ENCODE results near the gene TXNRD2.

TXNRD2 gene

GRCh38 chr22:19904174-19904856, 37.3 kb downstream of the TXNRD2 start:
- Histone ChIP-seq H3K27ac (ENCODE audit: low read depth, low read length) (no peak overlapping the region), H3K4me1 (ENCODE audit: control insufficient read depth, insufficient read depth, low read length) (peaks cover 24% of the 10 kb centered on the region), H3K36me3 (ENCODE audit: control insufficient read depth, insufficient read depth, low read length) (no peaks in the 10 kb centered on the region), H3K27me3 (ENCODE audit: control insufficient read depth, insufficient read depth, low read length) (no peaks in the 10 kb centered on the region; the same call in 1 of the 2 replicates), H3K4me3 (ENCODE audit: low read depth, low read length) (no peak overlapping the region), H3K9ac (ENCODE audit: low read length) (no peak overlapping the region), H3K9me3 (ENCODE audit: control insufficient read depth, insufficient read depth, low read depth, low read length) (no peaks in the 10 kb centered on the region)

- no peak overlapping the region for H3K9ac ChIP-seq (ENCODE audit: low read length)
- H3K9me3 ChIP-seq (ENCODE audit: control insufficient read depth, insufficient read depth, low read depth, low read length) = no peaks in the 10 kb centered on the region
- no peak overlapping the region for H3K4me3 ChIP-seq (ENCODE audit: low read depth, low read length)
- H3K27ac ChIP-seq (ENCODE audit: low read depth, low read length) = no peak overlapping the region
- peaks cover 24% of the 10 kb centered on the region for H3K4me1 ChIP-seq (ENCODE audit: control insufficient read depth, insufficient read depth, low read length)
- H3K27me3 ChIP-seq (ENCODE audit: control insufficient read depth, insufficient read depth, low read length) = no peaks in the 10 kb centered on the region; the same call in 1 of the 2 replicates
- H3K36me3 ChIP-seq (ENCODE audit: control insufficient read depth, insufficient read depth, low read length) = no peaks in the 10 kb centered on the region
Observed at GRCh38 chr22:19903513-19903912, 38.1 kb downstream of the TXNRD2 start.

GRCh38 chr22:19903031-19903430, 38.6 kb downstream of the TXNRD2 start:
- H3K27ac ChIP-seq (ENCODE audit: low read depth, low read length) = no peak overlapping the region

GRCh38 chr22:19902245-19902715, 39.3 kb downstream of the TXNRD2 start:
- Histone ChIP-seq H3K9ac (ENCODE audit: low read length) (no peak overlapping the region), H3K27ac (ENCODE audit: low read depth, low read length) (no peak overlapping the region), H3K36me3 (ENCODE audit: control insufficient read depth, insufficient read depth, low read length) (no peaks in the 10 kb centered on the region), H3K4me3 (ENCODE audit: low read depth, low read length) (no peak overlapping the region), H3K4me1 (ENCODE audit: control insufficient read depth, insufficient read depth, low read length) (peaks cover 24% of the 10 kb centered on the region), H3K27me3 (ENCODE audit: control insufficient read depth, insufficient read depth, low read length) (no peaks in the 10 kb centered on the region; the same call in 1 of the 2 replicates), H3K9me3 (ENCODE audit: control insufficient read depth, insufficient read depth, low read depth, low read length) (no peaks in the 10 kb centered on the region)

More at GRCh38 chr22:19903031-19903430, 38.6 kb downstream of the TXNRD2 start:
- Histone ChIP-seq H3K9me3 (ENCODE audit: control insufficient read depth, insufficient read depth, low read depth, low read length) (no peaks in the 10 kb centered on the region), H3K36me3 (ENCODE audit: control insufficient read depth, insufficient read depth, low read length) (no peaks in the 10 kb centered on the region), H3K4me3 (ENCODE audit: low read depth, low read length) (no peak overlapping the region), H3K27me3 (ENCODE audit: control insufficient read depth, insufficient read depth, low read length) (no peaks in the 10 kb centered on the region; the same call in 1 of the 2 replicates), H3K4me1 (ENCODE audit: control insufficient read depth, insufficient read depth, low read length) (peaks cover 24% of the 10 kb centered on the region), H3K9ac (ENCODE audit: low read length) (no peak overlapping the region)

- Histone ChIP-seq H3K27ac (ENCODE audit: low read depth, low read length) (no peak overlapping the region), H3K4me1 (ENCODE audit: control insufficient read depth, insufficient read depth, low read length) (peaks cover 24% of the 10 kb centered on the region), H3K36me3 (ENCODE audit: control insufficient read depth, insufficient read depth, low read length) (no peaks in the 10 kb centered on the region), H3K9me3 (ENCODE audit: control insufficient read depth, insufficient read depth, low read depth, low read length) (no peaks in the 10 kb centered on the region), H3K4me3 (ENCODE audit: low read depth, low read length) (no peak overlapping the region), H3K9ac (ENCODE audit: low read length) (no peak overlapping the region), H3K27me3 (ENCODE audit: control insufficient read depth, insufficient read depth, low read length) (no peaks in the 10 kb centered on the region; the same call in 1 of the 2 replicates)
Observed at GRCh38 chr22:19901577-19902244, 39.9 kb downstream of the TXNRD2 start.

- Histone ChIP-seq H3K36me3 (ENCODE audit: control insufficient read depth, insufficient read depth, low read length) (no peaks in the 10 kb centered on the region), H3K27me3 (ENCODE audit: control insufficient read depth, insufficient read depth, low read length) (no peaks in the 10 kb centered on the region; the same call in 1 of the 2 replicates), H3K9ac (ENCODE audit: low read length) (no peak overlapping the region), H3K9me3 (ENCODE audit: control insufficient read depth, insufficient read depth, low read depth, low read length) (no peaks in the 10 kb centered on the region), H3K27ac (ENCODE audit: low read depth, low read length) (no peak overlapping the region), H3K4me3 (ENCODE audit: low read depth, low read length) (no peak overlapping the region), H3K4me1 (ENCODE audit: control insufficient read depth, insufficient read depth, low read length) (peaks cover 24% of the 10 kb centered on the region)
Observed at GRCh38 chr22:19900707-19901436, 40.7 kb downstream of the TXNRD2 start.

GRCh38 chr22:19898831-19899567, 42.6 kb downstream of the TXNRD2 start:
- H3K9ac ChIP-seq (ENCODE audit: low read length) = no peak overlapping the region
- H3K36me3 ChIP-seq (ENCODE audit: control insufficient read depth, insufficient read depth, low read length) = no peaks in the 10 kb centered on the region
- peaks cover 20% of the 10 kb centered on the region for H3K4me1 ChIP-seq (ENCODE audit: control insufficient read depth, insufficient read depth, low read length)
- H3K9me3 ChIP-seq (ENCODE audit: control insufficient read depth, insufficient read depth, low read depth, low read length) = no peaks in the 10 kb centered on the region
- no peak overlapping the region for H3K27ac ChIP-seq (ENCODE audit: low read depth, low read length)
- no peak overlapping the region for H3K4me3 ChIP-seq (ENCODE audit: low read depth, low read length)
- H3K27me3 ChIP-seq (ENCODE audit: control insufficient read depth, insufficient read depth, low read length) = no peaks in the 10 kb centered on the region; the same call in 1 of the 2 replicates

GRCh38 chr22:19898145-19898544, 43.5 kb downstream of the TXNRD2 start:
- H3K27me3 ChIP-seq (ENCODE audit: control insufficient read depth, insufficient read depth, low read length) = no peaks in the 10 kb centered on the region
- no peak overlapping the region for H3K9ac ChIP-seq (ENCODE audit: low read length)
- H3K36me3 ChIP-seq (ENCODE audit: control insufficient read depth, insufficient read depth, low read length) = no peaks in the 10 kb centered on the region
- no peak overlapping the region for H3K27ac ChIP-seq (ENCODE audit: low read depth, low read length)
- peaks cover 12% of the 10 kb centered on the region for H3K4me1 ChIP-seq (ENCODE audit: control insufficient read depth, insufficient read depth, low read length)
- no peak overlapping the region for H3K4me3 ChIP-seq (ENCODE audit: low read depth, low read length)
- no peaks in the 10 kb centered on the region for H3K9me3 ChIP-seq (ENCODE audit: control insufficient read depth, insufficient read depth, low read depth, low read length)

- Histone ChIP-seq H3K27me3 (ENCODE audit: control insufficient read depth, insufficient read depth, low read length) (no peaks in the 10 kb centered on the region), H3K36me3 (ENCODE audit: control insufficient read depth, insufficient read depth, low read length) (no peaks in the 10 kb centered on the region), H3K9me3 (ENCODE audit: control insufficient read depth, insufficient read depth, low read depth, low read length) (no peaks in the 10 kb centered on the region), H3K4me1 (ENCODE audit: control insufficient read depth, insufficient read depth, low read length) (peaks cover 8% of the 10 kb centered on the region), H3K9ac (ENCODE audit: low read length) (no peak overlapping the region), H3K27ac (ENCODE audit: low read depth, low read length) (no peak overlapping the region), H3K4me3 (ENCODE audit: low read depth, low read length) (no peak overlapping the region)
Observed at GRCh38 chr22:19897726-19898125, 43.9 kb downstream of the TXNRD2 start.

- Histone ChIP-seq H3K36me3 (ENCODE audit: control insufficient read depth, insufficient read depth, low read length) (no peaks in the 10 kb centered on the region), H3K27me3 (ENCODE audit: control insufficient read depth, insufficient read depth, low read length) (peaks cover 2% of the 10 kb centered on the region; the same call in 1 of the 2 replicates), H3K4me1 (ENCODE audit: control insufficient read depth, insufficient read depth, low read length) (peaks cover 7% of the 10 kb centered on the region), H3K27ac (ENCODE audit: low read depth, low read length) (no peak overlapping the region), H3K9ac (ENCODE audit: low read length) (no peak overlapping the region), H3K4me3 (ENCODE audit: low read depth, low read length) (no peak overlapping the region), H3K9me3 (ENCODE audit: control insufficient read depth, insufficient read depth, low read depth, low read length) (no peaks in the 10 kb centered on the region)
Observed at GRCh38 chr22:19896665-19897355, 44.8 kb downstream of the TXNRD2 start.
